ENCODE data around the gene ZRANB3.
"Not testable (repeated sequence)": the region's sequence is repeated elsewhere in the genome, so short reads cannot be mapped to it uniquely, and the experiment has no call there.

GRCh38 chr2:135396259-135396658 lies 134.8 kb downstream of the ZRANB3 start:
- TF ChIP-seq CTCF (IDR thresholded peaks at IDR 0.05 in 8 of 11, conservative IDR thresholded peaks at IDR 0.05 in 3 of 11); POLR2A (IDR thresholded peaks at IDR 0.05): not testable (repeated sequence)

Measured in spleen (tissue), 7 donors.